Fibroblast of the aortic adventitia (primary cell): ENCODE measurements around the gene ABCA4. TPM values are rescaled to one million over a fixed set of nuclear protein-coding genes. Genes with fewer than 3 reads are reported as not detected.
A peak's percentile ranks its signal among the peaks of the same experiment; 100 is the strongest.

Source experiments
- DNase-seq: peaks from one replicate; pipeline ENCODE4 v3.0.0-alpha.2; 2010; ENCODE audit warnings: low read depth
- H3K4me3 ChIP-seq: 2 replicates; pipeline ENCODE4 v1.5.1; 2011; ENCODE audit warnings: low read depth, mild to moderate bottlenecking, control low read depth, low read length, moderate library complexity
- CTCF ChIP-seq: IDR thresholded peaks from 2 replicates; pipeline ENCODE4 v1.5.1; 2011; ENCODE audit warnings: mild to moderate bottlenecking, low read length, control low read depth, inconsistent platforms; ENCODE audit not compliant: insufficient read depth
- total RNA-seq: library from RNA; depleted of rRNA; stranded (reverse); fragments of >200 nt; gene quantifications from 2 replicates; pipeline ENCODE4 v1.2.3, GENCODE V29; 2012; ENCODE audit warnings: low replicate concordance

Gene ABCA4
- total RNA-seq, 1 donor: 0.09 TPM

GRCh38 chr1:94122201-94122970 lies 1.4 kb upstream of the ABCA4 start:
- peak; percentile 67 for DNase-seq
- TF ChIP-seq CTCF: no peak
- H3K4me3 ChIP-seq: no peak overlapping the region

DNA sequence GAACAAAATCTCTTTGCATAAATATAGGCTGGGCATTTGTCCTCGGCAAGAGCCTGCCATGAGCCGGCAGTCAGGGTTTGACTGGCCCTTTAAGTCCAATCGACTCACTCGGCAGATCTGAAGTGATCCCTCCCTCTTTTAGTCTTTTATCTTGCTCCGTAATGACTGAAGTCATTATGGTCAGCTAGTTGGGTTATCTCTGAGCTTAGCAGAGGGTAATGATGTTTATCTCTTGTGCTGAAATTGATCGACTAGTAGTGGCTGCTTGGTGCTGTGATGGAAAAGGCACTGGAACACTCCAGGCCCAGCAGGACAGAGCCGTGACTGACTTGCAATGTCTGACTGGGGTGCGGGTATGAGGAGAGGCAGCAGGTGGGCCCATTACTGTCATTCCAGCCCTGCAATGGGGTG lies 468 bp upstream of the ABCA4 start:
- TF ChIP-seq CTCF: no peak
- H3K4me3 ChIP-seq: no peak overlapping the region
- DNase-seq: no peak

DNA sequence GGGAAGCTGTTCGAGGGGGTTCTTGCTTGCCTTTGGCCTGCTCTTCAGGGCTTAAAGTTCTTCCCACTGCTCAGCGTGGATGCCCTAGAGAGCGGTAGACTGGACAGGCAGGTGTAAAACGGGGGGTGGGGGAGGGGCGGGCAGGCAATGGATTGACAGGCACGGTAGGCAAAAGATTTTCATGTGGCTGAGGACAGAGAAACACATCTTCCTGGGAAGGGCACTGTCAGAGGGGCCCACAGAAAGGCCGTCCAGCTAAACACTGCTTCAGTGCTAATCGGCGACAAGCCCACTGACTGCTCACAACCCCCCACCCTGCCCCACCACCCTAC lies 412 bp downstream of the ABCA4 start:
- no peak overlapping the region for H3K4me3 ChIP-seq
- TF ChIP-seq CTCF: no peak
- no peak for DNase-seq

DNA sequence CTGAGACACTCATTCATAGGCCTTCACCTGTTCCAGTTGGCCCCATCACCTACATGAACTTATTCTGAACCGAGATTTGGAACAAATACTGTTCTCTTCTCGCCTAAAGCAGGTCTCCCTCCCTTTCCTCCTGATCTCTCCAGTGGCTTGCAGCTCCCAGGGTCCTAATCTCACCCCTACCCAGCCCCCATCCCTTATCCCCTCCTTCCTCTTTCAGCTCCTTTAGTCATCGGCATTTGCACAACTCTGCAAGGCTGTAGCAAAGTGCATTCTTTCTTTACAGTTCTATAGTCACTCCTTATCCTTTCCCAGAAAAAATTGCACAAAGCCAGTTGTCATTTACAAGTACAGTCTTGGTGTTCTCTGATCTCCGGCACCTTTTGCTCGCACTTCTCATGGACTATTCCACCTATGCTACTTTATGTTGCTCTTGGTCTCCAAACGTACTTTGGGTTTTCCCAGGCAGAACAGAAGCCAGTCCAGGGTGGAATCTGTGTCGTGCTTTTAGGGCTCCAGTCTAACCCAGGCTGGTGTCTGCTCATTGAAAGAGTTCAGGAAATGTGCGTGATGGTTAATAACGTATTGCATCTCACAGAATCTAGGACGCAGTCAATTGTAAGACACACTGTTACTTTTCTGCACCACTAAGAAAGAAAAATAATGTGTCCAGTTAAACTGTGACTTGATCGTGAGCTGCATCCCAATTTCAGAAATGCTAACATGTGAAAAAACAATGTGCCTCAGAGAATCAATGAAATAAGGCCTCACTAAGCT lies 965 bp downstream of the ABCA4 start:
- no peak for TF ChIP-seq CTCF
- DNase-seq: no peak
- no peak overlapping the region for H3K4me3 ChIP-seq

DNA sequence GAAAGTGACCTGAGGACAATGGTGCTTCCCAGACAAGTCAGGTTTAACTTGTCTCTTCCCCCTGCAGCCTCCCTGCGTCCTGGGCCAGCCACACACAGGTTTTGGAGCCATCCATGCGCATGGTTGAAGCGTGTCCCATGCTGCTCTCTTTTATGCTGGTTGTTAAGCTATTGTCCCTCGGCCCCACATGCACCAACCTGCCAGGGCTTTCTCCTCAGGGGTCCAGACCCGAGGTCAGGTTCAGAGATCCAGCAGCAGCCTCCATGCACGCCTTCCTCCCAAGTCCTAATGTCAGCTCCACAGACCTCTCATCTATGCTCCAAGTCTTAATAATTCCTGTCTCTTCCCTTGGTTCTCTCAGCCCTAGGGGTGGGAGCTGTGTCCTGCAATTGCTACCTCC lies 1.6 kb downstream of the ABCA4 start:
- DNase-seq: no peak
- no peak overlapping the region for H3K4me3 ChIP-seq
- no peak for TF ChIP-seq CTCF

- no peak for DNase-seq
- no peak for TF ChIP-seq CTCF
These were observed 2.5 kb downstream of the ABCA4 start for GRCh38 chr1:94118471-94118870.

More at GRCh38 chr1:94118471-94118870, 2.5 kb downstream of the ABCA4 start:
- H3K4me3 ChIP-seq: no peak overlapping the region
